A549 (cell line): ENCODE data around the gene FAM131B. TPM values are rescaled to one million over a fixed set of nuclear protein-coding genes. Genes with fewer than 3 reads are reported as not detected.

Experiments
- ATAC-seq, 2 experiments: fragments of 200-7000 bp in 1 of 2; fragments of >200 bp in 1 of 2; cut with Nextera tagmentation in 1 of 2; cut with Tn5 transposase in 1 of 2; 3 replicates each; pipeline versions ENCODE4 v1.8.0 to v1.9.1; 2018 to 2020; ENCODE audit warnings: mild to moderate bottlenecking in 1 of 2, moderate library complexity in 1 of 2
- CTCF ChIA-PET: fragments of 300-600 bp; sonication (Branson Sonifier 250); formaldehyde crosslinking; extraction: SDS; loops from one replicate; lab custom pipeline; 2021; ENCODE audit warnings: antibody characterized with exemption, inconsistent platforms; lab: Yijun Ruan, JAX
- POLR2A ChIA-PET: fragments of 350-600 bp; formaldehyde crosslinking; extraction: SDS; loops from one replicate; lab custom pipeline; 2021; ENCODE audit warnings: antibody characterized with exemption, inconsistent platforms; lab: Yijun Ruan, JAX
- DNase-seq, 2 experiments: peaks; one replicate each; pipeline versions ENCODE4 v3.0.0 to v3.0.0-alpha.2; 2011 to 2016; ENCODE audit warnings: low read depth in 1 of 2, low spot score in 1 of 2
- FAIRE-seq: peaks from 2 replicates; lab custom pipeline; 2011; peaks lifted over from hg19 to GRCh38; lab: Jason Lieb, UNC
- H3K27ac ChIP-seq, 2 experiments: fragments of >200 bp; sonication (Bioruptor Twin); formaldehyde crosslinking; 3 replicates each; pipeline ENCODE4 v1.5.1; 2016 to 2017
- H3K4me1 ChIP-seq: fragments of >200 bp; sonication (Bioruptor Twin); formaldehyde crosslinking; 3 replicates; pipeline ENCODE4 v1.6.1; 2016
- H3K4me2 ChIP-seq: fragments of >200 bp; sonication (Bioruptor Twin); formaldehyde crosslinking; 3 replicates; pipeline ENCODE4 v1.6.1; 2016
- H3K4me3 ChIP-seq: fragments of >200 bp; sonication (Bioruptor Twin); formaldehyde crosslinking; 3 replicates; pipeline ENCODE4 v1.5.1; 2016
- H3K9me3 ChIP-seq: fragments of >200 bp; sonication (Bioruptor Twin); formaldehyde crosslinking; 3 replicates; pipeline ENCODE4 v1.6.1; 2016
- ATOH8 ChIP-seq: fragments of 250-450 bp; sonication (Bioruptor Pico); IDR thresholded peaks from 2 replicates; pipeline ENCODE4 v1.5.0; 2020; ENCODE audit warnings: low read depth, mild to moderate bottlenecking, moderate library complexity
- BCL3 ChIP-seq: fragments of >200 bp; sonication (Bioruptor Twin); formaldehyde crosslinking; IDR thresholded peaks from 3 replicates; pipeline ENCODE4 v1.6.1; 2016
- BHLHE40 ChIP-seq: IDR thresholded peaks from 2 replicates; pipeline ENCODE4 v1.6.1; 2012; ENCODE audit warnings: low read depth, low read length, inconsistent platforms
- CBX2 ChIP-seq: fragments of 200-600 bp; sonication (generic); IDR thresholded peaks from 2 replicates; pipeline ENCODE4 v1.6.1; 2016; ENCODE audit warnings: low read depth, mild to moderate bottlenecking, borderline replicate concordance
- CBX8 ChIP-seq: fragments of 200-600 bp; sonication (generic); IDR thresholded peaks from 2 replicates; pipeline ENCODE4 v1.6.1; 2016
- CEBPB ChIP-seq, 2 experiments: fragments of >200 bp in 1 of 2; sonication (Bioruptor Twin) in 1 of 2; formaldehyde crosslinking in 1 of 2; IDR thresholded peaks; 2 replicates each; pipeline ENCODE4 v1.6.1; 2012 to 2016
- CHD2 ChIP-seq: fragments of 150-350 bp; IDR thresholded peaks from 2 replicates; pipeline ENCODE4 v1.6.1; 2014; ENCODE audit warnings: low read length; ENCODE audit not compliant: partially characterized antibody
- EHMT2 ChIP-seq: fragments of 200-600 bp; sonication (generic); IDR thresholded peaks from 2 replicates; pipeline ENCODE4 v1.6.1; 2016; ENCODE audit warnings: antibody characterized with exemption, low read depth, mild to moderate bottlenecking, moderate library complexity
- ESRRA ChIP-seq: fragments of 150-350 bp; IDR thresholded peaks from 2 replicates; pipeline ENCODE4 v1.6.1; 2014; ENCODE audit warnings: mild to moderate bottlenecking, low read length, borderline replicate concordance
- HES2 ChIP-seq: fragments of >200 bp; sonication (Bioruptor Twin); formaldehyde crosslinking; IDR thresholded peaks from 2 replicates; pipeline ENCODE4 v1.6.1; 2016
- HEYL ChIP-seq: fragments of 250-450 bp; sonication (Bioruptor Pico); IDR thresholded peaks from 2 replicates; pipeline ENCODE4 v1.8.0; 2021; ENCODE audit warnings: mild to moderate bottlenecking, moderate library complexity
- HOXB13 ChIP-seq: fragments of 250-450 bp; sonication (Bioruptor Pico); IDR thresholded peaks from 2 replicates; pipeline ENCODE4 v1.5.0; 2020; ENCODE audit warnings: low read depth, mild to moderate bottlenecking, moderate library complexity
- HOXB5 ChIP-seq: fragments of 250-450 bp; sonication (Bioruptor Pico); IDR thresholded peaks from 2 replicates; pipeline ENCODE4 v1.5.0; 2020; ENCODE audit warnings: mild to moderate bottlenecking, moderate library complexity
- KDM1A ChIP-seq: fragments of 200-600 bp; sonication (generic); IDR thresholded peaks from 2 replicates; pipeline ENCODE4 v1.6.1; 2016; ENCODE audit warnings: low read depth, mild to moderate bottlenecking
- MAX ChIP-seq: IDR thresholded peaks from 2 replicates; pipeline ENCODE4 v1.6.1; 2012
- NFE2L2 ChIP-seq: fragments of 150-350 bp; conservative IDR thresholded peaks from 2 replicates; pipeline ENCODE4 v1.6.1; 2014; ENCODE audit warnings: low read length
- NPAS2 ChIP-seq: fragments of 250-450 bp; sonication (Bioruptor Pico); IDR thresholded peaks from 2 replicates; pipeline ENCODE4 v1.8.0; 2022; ENCODE audit warnings: mild to moderate bottlenecking, moderate library complexity, borderline replicate concordance
- PBX3 ChIP-seq: IDR thresholded peaks from 2 replicates; pipeline ENCODE4 v1.6.1; 2012
- PHF8 ChIP-seq: fragments of 200-600 bp; sonication (generic); IDR thresholded peaks from 2 replicates; pipeline ENCODE4 v1.6.1; 2016; ENCODE audit warnings: low read depth, mild to moderate bottlenecking, antibody characterized with exemption, moderate library complexity, borderline replicate concordance
- POLR2AphosphoS2 ChIP-seq: conservative IDR thresholded peaks from 2 replicates; pipeline ENCODE4 v1.6.1; 2012; ENCODE audit warnings: low read length, improper control_type of control experiment, inconsistent platforms
- RCOR1 ChIP-seq: fragments of 150-350 bp; IDR thresholded peaks from 2 replicates; pipeline ENCODE4 v1.6.1; 2014; ENCODE audit warnings: antibody characterized with exemption, low read length, low read depth
- RFX5 ChIP-seq: fragments of 450-650 bp; IDR thresholded peaks from 2 replicates; pipeline ENCODE4 v1.7.1; 2014; ENCODE audit warnings: antibody characterized with exemption, mild to moderate bottlenecking, moderate library complexity
- SMC3 ChIP-seq: fragments of >200 bp; sonication (Bioruptor Twin); formaldehyde crosslinking; IDR thresholded peaks from 3 replicates; pipeline ENCODE4 v1.6.1; 2018; ENCODE audit warnings: inconsistent platforms
- SREBF2 ChIP-seq: fragments of 450-650 bp; IDR thresholded peaks from 2 replicates; pipeline ENCODE4 v1.6.1; 2014; ENCODE audit warnings: mild to moderate bottlenecking, moderate library complexity
- TP53 ChIP-seq: fragments of 250-450 bp; sonication (Bioruptor Pico); IDR thresholded peaks from 2 replicates; pipeline ENCODE4 v1.5.0; 2021; ENCODE audit warnings: mild to moderate bottlenecking, moderate library complexity
- WGBS: methylation state at CpG from one replicate; pipeline ENCODE4 v1.1.6; 2017; ENCODE audit errors: missing lambda C conversion rate; 5-methylcytosine and 5-hydroxymethylcytosine counted together
- polyA plus RNA-seq, 4 experiments: library from polyadenylated mRNA; depleted of rRNA in 3 of 4; stranded (reverse); fragments of >200 nt; fragmentation: RNase III in 1 of 4; extraction: RNeasy Plus Mini Kit Qiagen cat#74134 plus additional on column Dnase treatment in 1 of 4; gene quantifications; 2 replicates in 3 of 4; 3 replicates in 1 of 4; pipeline ENCODE4 v1.2.3, GENCODE V29; 2011 to 2017

The FAM131B gene
- polyA plus RNA-seq, 2 of the 4 experiments (the other 2 are of a cell fraction): 0.19 to 0.52 TPM

- TF ChIP-seq BCL3 (no peak), CBX2 (no peak)
These were observed 27.7 kb upstream of the FAM131B start (continued) for GRCh38 chr7:143390104-143390772.

- H3K4me1 ChIP-seq: peaks cover 28% of the 10 kb centered on the region; the same call in 1 of the 3 replicates
- 88% methylated on average over 13 of the region's 15 CpGs for WGBS
- no peak overlapping the region for H3K4me3 ChIP-seq
- no peak for DNase-seq
- TF ChIP-seq POLR2AphosphoS2 (0 out of 2 replicates have a peak, but pooled peaks have one; percentile 71), CEBPB (IDR thresholded peaks at IDR 0.05) (no peak)
- no peak overlapping the region for H3K27ac ChIP-seq
- ChIA-PET POLR2A (no interaction called here), CTCF (interaction anchor here (0.8 to 3.8 kb wide), 5 partner anchors 9 to 382 kb away, joined by 3 to 20 read pairs (median 8); partner anchors contain the start of gene EPHA1)
- FAIRE-seq: no peak
- no peak for ATAC-seq
- H3K9me3 ChIP-seq: no peaks in the 10 kb centered on the region
- H3K4me2 ChIP-seq: no peak overlapping the region
These were observed 27.0 kb upstream of the FAM131B start for GRCh38 chr7:143389316-143390103.

- no peak for DNase-seq
- ChIA-PET POLR2A (no interaction called here), CTCF (interaction anchor here (1.1 to 3.8 kb wide), 9 partner anchors 8 to 381 kb away, joined by 3 to 20 read pairs (median 4); partner anchors contain the start of gene EPHA1)
- no peak for FAIRE-seq
- Histone ChIP-seq H3K4me1 (peaks cover 36% of the 10 kb centered on the region; the same call in 2 of the 3 replicates), H3K9me3 (no peaks in the 10 kb centered on the region), H3K4me2 (no peak overlapping the region), H3K27ac (no peak overlapping the region), H3K4me3 (no peak overlapping the region)
- 94% methylated on average over 16 of the region's 28 CpGs for WGBS
- no peak for TF ChIP-seq TP53 (CRISPR knock-in tag)
- no peak for TF ChIP-seq MAX
- ATAC-seq: peak; percentile 8 to 22; a peak in 3 of 6 replicates
These were observed 26.1 kb upstream of the FAM131B start for GRCh38 chr7:143388491-143389101.

GRCh38 chr7:143388051-143388450, 25.5 kb upstream of the FAM131B start:
- no peak for TF ChIP-seq SMC3
- no peak for TF ChIP-seq EHMT2
- TF ChIP-seq NPAS2 (CRISPR knock-in tag): no peak
- no peak for TF ChIP-seq RFX5
- no peak for TF ChIP-seq HOXB5
- TF ChIP-seq PHF8: no peak
- no peak for TF ChIP-seq KDM1A
- TF ChIP-seq HEYL (CRISPR knock-in tag): no peak
- TF ChIP-seq ATOH8: no peak
- no peak for TF ChIP-seq HES2
- TF ChIP-seq PBX3: no peak
- no peak for TF ChIP-seq SREBF2
- TF ChIP-seq RCOR1: no peak
- TF ChIP-seq CBX8: no peak
- TF ChIP-seq NFE2L2: no peak
- TF ChIP-seq CEBPB (IDR thresholded peaks at IDR 0.05): no peak
- no peak for TF ChIP-seq HOXB13 (CRISPR knock-in tag)
- no peak for TF ChIP-seq BHLHE40
- TF ChIP-seq ESRRA: no peak
- TF ChIP-seq CHD2: no peak
- DNase-seq: no peak
- no peak for FAIRE-seq
- H3K4me2 ChIP-seq: no peak overlapping the region
- POLR2A ChIA-PET: no interaction called here
- H3K4me1 ChIP-seq: peaks cover 40% of the 10 kb centered on the region
- CTCF ChIA-PET: interaction anchor here (1.1 to 3.8 kb wide), 8 partner anchors 8 to 147 kb away, joined by 3 to 20 read pairs (median 6); partner anchors contain the start of gene EPHA1
- no peak overlapping the region for H3K4me3 ChIP-seq
- 92% methylated on average over 8 of the region's 10 CpGs for WGBS
- no peaks in the 10 kb centered on the region for H3K9me3 ChIP-seq
- no peak for ATAC-seq
- H3K27ac ChIP-seq: no peak overlapping the region
